Lower leg skin (tissue), 3 donors: ENCODE results near the gene KRT72.

Experiments used
- POLR2A ChIP-seq, 2 donors: fragments of 450-650 bp; IDR thresholded peaks; one replicate each; pipeline ENCODE4 v1.6.1; 2016 to 2017; ENCODE audit warnings: antibody characterized with exemption in 2 of 2, mild to moderate bottlenecking in 1 of 2, moderate library complexity in 1 of 2
- TF ChIP-seq, protein P1 (sequence below), 3 donors: fragments of 450-650 bp; IDR thresholded peaks; one replicate each; pipeline ENCODE4 v1.5.1; 2016; ENCODE audit warnings: antibody characterized with exemption in 3 of 3, mild to moderate bottlenecking in 3 of 3, moderate library complexity in 2 of 3

DNA sequence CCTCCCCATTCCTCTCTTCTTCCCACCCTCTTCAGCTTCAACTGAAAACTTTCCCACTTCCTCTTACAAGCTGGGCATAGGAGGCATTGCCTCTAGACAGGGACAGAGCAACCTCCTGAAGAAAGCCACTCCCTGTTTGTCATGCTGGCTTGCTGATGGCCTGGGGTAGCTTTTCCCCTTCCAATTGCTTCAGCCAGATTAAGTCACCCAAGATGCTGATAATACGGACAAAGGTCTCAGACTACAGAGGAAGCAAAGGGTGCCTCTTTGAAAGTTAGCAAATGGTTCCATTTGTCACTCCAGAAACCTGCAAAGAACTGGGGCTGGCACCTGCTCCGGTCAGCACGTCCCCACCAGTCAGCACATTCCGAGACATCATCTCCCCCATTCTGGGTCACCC lies 44.7 kb upstream of the KRT72 start:
- TF ChIP-seq, protein P1, sequence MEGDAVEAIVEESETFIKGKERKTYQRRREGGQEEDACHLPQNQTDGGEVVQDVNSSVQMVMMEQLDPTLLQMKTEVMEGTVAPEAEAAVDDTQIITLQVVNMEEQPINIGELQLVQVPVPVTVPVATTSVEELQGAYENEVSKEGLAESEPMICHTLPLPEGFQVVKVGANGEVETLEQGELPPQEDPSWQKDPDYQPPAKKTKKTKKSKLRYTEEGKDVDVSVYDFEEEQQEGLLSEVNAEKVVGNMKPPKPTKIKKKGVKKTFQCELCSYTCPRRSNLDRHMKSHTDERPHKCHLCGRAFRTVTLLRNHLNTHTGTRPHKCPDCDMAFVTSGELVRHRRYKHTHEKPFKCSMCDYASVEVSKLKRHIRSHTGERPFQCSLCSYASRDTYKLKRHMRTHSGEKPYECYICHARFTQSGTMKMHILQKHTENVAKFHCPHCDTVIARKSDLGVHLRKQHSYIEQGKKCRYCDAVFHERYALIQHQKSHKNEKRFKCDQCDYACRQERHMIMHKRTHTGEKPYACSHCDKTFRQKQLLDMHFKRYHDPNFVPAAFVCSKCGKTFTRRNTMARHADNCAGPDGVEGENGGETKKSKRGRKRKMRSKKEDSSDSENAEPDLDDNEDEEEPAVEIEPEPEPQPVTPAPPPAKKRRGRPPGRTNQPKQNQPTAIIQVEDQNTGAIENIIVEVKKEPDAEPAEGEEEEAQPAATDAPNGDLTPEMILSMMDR (IDR thresholded peaks at IDR 0.05), result no peak
- TF ChIP-seq POLR2A (IDR thresholded peaks at IDR 0.05), result no peak
